Skeletal muscle tissue (tissue), 4 donors: ENCODE data around the gene ESR2. TPM values are rescaled to one million over a fixed set of nuclear protein-coding genes. Genes with fewer than 3 reads are reported as not detected.
A peak's percentile ranks its signal among the peaks of the same experiment; 100 is the strongest.

Source experiments
- H3K27ac ChIP-seq: one replicate; pipeline ENCODE4 v1.7.0; 2013; ENCODE audit warnings: mild to moderate bottlenecking, low read depth, low read length, inconsistent platforms
- H3K27me3 ChIP-seq, 3 donors: one replicate each; pipeline ENCODE4 v1.7.0; 2013; ENCODE audit warnings: low read length in 3 of 3; ENCODE audit not compliant: control insufficient read depth in 3 of 3, insufficient read depth in 3 of 3
- H3K36me3 ChIP-seq, 3 donors: one replicate each; pipeline ENCODE4 v1.7.0; 2013; ENCODE audit warnings: low read length in 3 of 3; ENCODE audit not compliant: control insufficient read depth in 3 of 3, insufficient read depth in 3 of 3
- H3K4me1 ChIP-seq, 3 donors: one replicate each; pipeline ENCODE4 v1.7.0; 2013; ENCODE audit warnings: low read length in 3 of 3, mild to moderate bottlenecking in 3 of 3; ENCODE audit not compliant: control insufficient read depth in 3 of 3, insufficient read depth in 3 of 3
- H3K4me3 ChIP-seq, 3 donors: one replicate each; pipeline ENCODE4 v1.7.0; 2013; ENCODE audit warnings: low read length in 3 of 3
- H3K9ac ChIP-seq, 3 donors: one replicate each; pipeline ENCODE4 v1.7.0; 2013; ENCODE audit warnings: low read length in 3 of 3, mild to moderate bottlenecking in 3 of 3, moderate library complexity in 2 of 3, low read depth in 1 of 3
- H3K9me3 ChIP-seq, 3 donors: one replicate each; pipeline ENCODE4 v1.7.0; 2013; ENCODE audit warnings: low read length in 3 of 3; ENCODE audit not compliant: control insufficient read depth in 3 of 3
- total RNA-seq: library from RNA; depleted of rRNA; stranded (reverse); fragments of >200 nt; gene quantifications from one replicate; pipeline ENCODE4 v1.2.3, GENCODE V29; 2014
- donor health status: Osteomylitis.

Gene ESR2
- total RNA-seq, 1 donor from 2014 or later, result 1.0 TPM

GRCh38 chr14:64112867-64113678 lies 181.1 kb downstream of the ESR2 start:
- Histone ChIP-seq H3K27ac (peak overlapping the region; percentile 91), H3K4me3 (peak overlapping the region; percentile 44 to 70 (median 64)), H3K36me3 (peaks cover 0 to 7% (median 0%) of the 10 kb centered on the region in 3 donors)

GRCh38 chr14:64110802-64111201 lies 183.4 kb downstream of the ESR2 start:
- H3K9ac ChIP-seq, result no peak overlapping the region
- no peaks in the 10 kb centered on the region for H3K9me3 ChIP-seq
- no peak overlapping the region for H3K4me3 ChIP-seq
- H3K36me3 ChIP-seq, result peaks cover 0 to 10% (median 7%) of the 10 kb centered on the region in 3 donors
- no peaks in the 10 kb centered on the region for H3K27me3 ChIP-seq
- peaks cover 7 to 21% (median 16%) of the 10 kb centered on the region in 3 donors for H3K4me1 ChIP-seq
- H3K27ac ChIP-seq, result no peak overlapping the region

More at GRCh38 chr14:64112867-64113678, 181.1 kb downstream of the ESR2 start:
- no peaks in the 10 kb centered on the region for H3K9me3 ChIP-seq
- no peaks in the 10 kb centered on the region for H3K27me3 ChIP-seq
- H3K9ac ChIP-seq, result peak overlapping the region; percentile 23 to 81 (median 23)
- peaks cover 12 to 21% (median 16%) of the 10 kb centered on the region in 3 donors for H3K4me1 ChIP-seq

GRCh38 chr14:64109819-64110554 lies 184.2 kb downstream of the ESR2 start:
- Histone ChIP-seq H3K27ac (no peak overlapping the region), H3K9me3 (no peaks in the 10 kb centered on the region), H3K4me3 (no peak overlapping the region), H3K36me3 (peaks cover 2 to 10% (median 3%) of the 10 kb centered on the region in 3 donors), H3K27me3 (no peaks in the 10 kb centered on the region), H3K4me1 (peaks cover 7 to 16% (median 12%) of the 10 kb centered on the region in 3 donors), H3K9ac (no peak overlapping the region)

- Histone ChIP-seq H3K27me3 (no peaks in the 10 kb centered on the region), H3K27ac (no peak overlapping the region), H3K9ac (no peak overlapping the region), H3K36me3 (peaks cover 7 to 14% (median 10%) of the 10 kb centered on the region in 3 donors), H3K9me3 (no peaks in the 10 kb centered on the region), H3K4me3 (no peak overlapping the region), H3K4me1 (no peaks in the 10 kb centered on the region)
Observed at GRCh38 chr14:64107438-64107837, 186.7 kb downstream of the ESR2 start.

- H3K4me3 ChIP-seq, result no peak overlapping the region
- H3K36me3 ChIP-seq, result peaks cover 9 to 27% (median 12%) of the 10 kb centered on the region in 3 donors
- H3K9me3 ChIP-seq, result no peaks in the 10 kb centered on the region
- no peak overlapping the region for H3K27ac ChIP-seq
- no peaks in the 10 kb centered on the region for H3K4me1 ChIP-seq
- H3K9ac ChIP-seq, result no peak overlapping the region
- no peaks in the 10 kb centered on the region for H3K27me3 ChIP-seq
Observed at GRCh38 chr14:64098120-64098519, 196.1 kb downstream of the ESR2 start.

- no peak overlapping the region for H3K4me3 ChIP-seq
- H3K27ac ChIP-seq, result no peak overlapping the region
- H3K27me3 ChIP-seq, result no peaks in the 10 kb centered on the region
- H3K9ac ChIP-seq, result no peak overlapping the region
- H3K4me1 ChIP-seq, result no peaks in the 10 kb centered on the region
- no peaks in the 10 kb centered on the region for H3K9me3 ChIP-seq
- H3K36me3 ChIP-seq, result peaks cover 9 to 17% (median 14%) of the 10 kb centered on the region in 3 donors
Observed at GRCh38 chr14:64095620-64096019, 198.6 kb downstream of the ESR2 start.

- H3K9me3 ChIP-seq, result no peaks in the 10 kb centered on the region
- peaks cover 5 to 13% (median 10%) of the 10 kb centered on the region in 3 donors for H3K36me3 ChIP-seq
- no peak overlapping the region for H3K9ac ChIP-seq
- no peak overlapping the region for H3K27ac ChIP-seq
- no peaks in the 10 kb centered on the region for H3K27me3 ChIP-seq
- no peaks in the 10 kb centered on the region for H3K4me1 ChIP-seq
- H3K4me3 ChIP-seq, result no peak overlapping the region
Observed at GRCh38 chr14:64092940-64093339, 201.2 kb downstream of the ESR2 start.

- no peak overlapping the region for H3K9ac ChIP-seq
- peaks cover 0 to 8% (median 4%) of the 10 kb centered on the region in 3 donors for H3K36me3 ChIP-seq
- H3K4me1 ChIP-seq, result no peaks in the 10 kb centered on the region
- no peaks in the 10 kb centered on the region for H3K9me3 ChIP-seq
- H3K27me3 ChIP-seq, result no peaks in the 10 kb centered on the region
- H3K4me3 ChIP-seq, result no peak overlapping the region
- H3K27ac ChIP-seq, result no peak overlapping the region
Observed at GRCh38 chr14:64092338-64092737, 201.8 kb downstream of the ESR2 start.

GRCh38 chr14:64091217-64091616 lies 203.0 kb downstream of the ESR2 start:
- Histone ChIP-seq H3K4me3 (no peak overlapping the region), H3K27me3 (no peaks in the 10 kb centered on the region), H3K9ac (no peak overlapping the region), H3K4me1 (no peaks in the 10 kb centered on the region), H3K36me3 (peaks cover 0 to 8% (median 3%) of the 10 kb centered on the region in 3 donors), H3K27ac (no peak overlapping the region), H3K9me3 (no peaks in the 10 kb centered on the region)

- peaks cover 0 to 8% (median 3%) of the 10 kb centered on the region in 3 donors for H3K36me3 ChIP-seq
- H3K9me3 ChIP-seq, result no peaks in the 10 kb centered on the region
- no peaks in the 10 kb centered on the region for H3K27me3 ChIP-seq
- no peak overlapping the region for H3K27ac ChIP-seq
- no peak overlapping the region for H3K4me3 ChIP-seq
- no peak overlapping the region for H3K9ac ChIP-seq
- H3K4me1 ChIP-seq, result no peaks in the 10 kb centered on the region
Observed at GRCh38 chr14:64089920-64090319, 204.3 kb downstream of the ESR2 start.
